Neural progenitor cell (in vitro differentiated cells): Measurements from ENCODE around the gene PHB1.

ENCODE experiments used
- CTCF ChIP-seq: fragments of 200-600 bp; sonication (generic); IDR thresholded peaks from 2 replicates; pipeline ENCODE4 v1.5.1; 2017; ENCODE audit warnings: antibody characterized with exemption, mild to moderate bottlenecking
- EZH2 ChIP-seq: fragments of 200-600 bp; sonication (generic); IDR thresholded peaks from 2 replicates; pipeline ENCODE4 v1.6.1; 2017; ENCODE audit warnings: antibody characterized with exemption, mild to moderate bottlenecking, moderate library complexity

- TF ChIP-seq CTCF (no peak), EZH2 (no peak)
Measured at GRCh38 chr17:49455272-49455861, 40.7 kb upstream of the PHB1 start.
